ENCODE measurements around the gene DPP9.

Gene DPP9

DNA sequence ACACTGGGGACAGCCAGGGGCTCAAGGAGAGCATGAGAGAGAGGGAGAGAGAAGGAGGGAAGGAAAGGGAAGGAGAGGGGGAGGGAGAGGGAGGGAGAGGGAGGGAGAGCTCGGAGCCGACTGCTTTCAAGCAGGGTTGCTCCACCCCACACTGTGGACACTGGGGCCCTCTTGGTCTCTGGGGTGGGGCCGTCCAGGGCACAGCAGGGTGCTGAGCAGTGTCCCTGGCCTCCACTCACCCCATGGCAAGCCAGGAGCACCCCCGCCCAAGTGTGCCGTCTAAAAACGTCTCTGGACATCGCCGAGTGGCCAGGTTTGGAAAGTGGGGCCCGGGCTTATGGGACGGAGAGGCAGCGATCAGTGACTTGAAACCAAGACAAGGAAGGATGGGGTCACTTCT, 20.9 kb downstream of the DPP9 start:
- H3K27ac ChIP-seq, result no peak overlapping the region
- TF ChIP-seq, protein P1, sequence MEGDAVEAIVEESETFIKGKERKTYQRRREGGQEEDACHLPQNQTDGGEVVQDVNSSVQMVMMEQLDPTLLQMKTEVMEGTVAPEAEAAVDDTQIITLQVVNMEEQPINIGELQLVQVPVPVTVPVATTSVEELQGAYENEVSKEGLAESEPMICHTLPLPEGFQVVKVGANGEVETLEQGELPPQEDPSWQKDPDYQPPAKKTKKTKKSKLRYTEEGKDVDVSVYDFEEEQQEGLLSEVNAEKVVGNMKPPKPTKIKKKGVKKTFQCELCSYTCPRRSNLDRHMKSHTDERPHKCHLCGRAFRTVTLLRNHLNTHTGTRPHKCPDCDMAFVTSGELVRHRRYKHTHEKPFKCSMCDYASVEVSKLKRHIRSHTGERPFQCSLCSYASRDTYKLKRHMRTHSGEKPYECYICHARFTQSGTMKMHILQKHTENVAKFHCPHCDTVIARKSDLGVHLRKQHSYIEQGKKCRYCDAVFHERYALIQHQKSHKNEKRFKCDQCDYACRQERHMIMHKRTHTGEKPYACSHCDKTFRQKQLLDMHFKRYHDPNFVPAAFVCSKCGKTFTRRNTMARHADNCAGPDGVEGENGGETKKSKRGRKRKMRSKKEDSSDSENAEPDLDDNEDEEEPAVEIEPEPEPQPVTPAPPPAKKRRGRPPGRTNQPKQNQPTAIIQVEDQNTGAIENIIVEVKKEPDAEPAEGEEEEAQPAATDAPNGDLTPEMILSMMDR (IDR thresholded peaks at IDR 0.05), result no peak
- no peak for TF ChIP-seq ZFX (IDR thresholded peaks at IDR 0.05; ENCODE audit: borderline replicate concordance)

DNA sequence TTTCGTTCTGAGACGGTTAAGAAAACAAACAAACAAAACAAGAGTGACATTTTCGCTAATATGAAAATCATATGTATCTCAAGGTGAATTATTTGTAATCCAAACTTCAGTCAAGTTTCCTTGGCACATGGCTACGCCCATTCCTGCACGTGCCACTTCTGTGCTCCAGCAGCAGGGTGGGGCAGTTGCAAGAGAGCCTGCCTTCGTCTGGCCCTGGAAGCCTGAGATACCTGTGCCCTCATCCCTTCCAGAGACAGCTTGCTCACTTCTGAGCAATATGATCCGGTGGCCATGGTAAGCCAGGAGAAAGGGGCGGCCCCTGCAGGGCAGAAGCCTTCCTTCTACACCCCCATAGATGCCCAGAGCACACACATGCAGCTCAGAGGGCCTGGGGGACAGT, 22.1 kb downstream of the DPP9 start:
- H3K27ac ChIP-seq, result no peak overlapping the region
- TF ChIP-seq ZFX (IDR thresholded peaks at IDR 0.05; ENCODE audit: borderline replicate concordance), result no peak
- TF ChIP-seq, protein P1 (IDR thresholded peaks at IDR 0.05), result no peak

DNA sequence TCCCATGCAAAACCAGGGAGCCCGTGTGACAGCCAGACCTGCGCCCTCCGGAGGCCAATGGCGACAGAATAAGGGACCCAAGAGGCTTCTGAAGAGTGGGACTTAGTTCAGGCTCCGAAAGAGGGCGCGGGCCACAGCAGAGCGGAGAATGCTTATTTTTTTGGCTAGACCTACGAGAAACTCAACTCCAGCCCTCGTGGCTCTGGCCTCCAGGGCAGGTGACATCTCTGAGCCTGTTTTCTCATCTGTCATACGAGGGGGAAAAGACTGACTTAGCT, 23.0 kb downstream of the DPP9 start:
- no peak overlapping the region for H3K27ac ChIP-seq

DNA sequence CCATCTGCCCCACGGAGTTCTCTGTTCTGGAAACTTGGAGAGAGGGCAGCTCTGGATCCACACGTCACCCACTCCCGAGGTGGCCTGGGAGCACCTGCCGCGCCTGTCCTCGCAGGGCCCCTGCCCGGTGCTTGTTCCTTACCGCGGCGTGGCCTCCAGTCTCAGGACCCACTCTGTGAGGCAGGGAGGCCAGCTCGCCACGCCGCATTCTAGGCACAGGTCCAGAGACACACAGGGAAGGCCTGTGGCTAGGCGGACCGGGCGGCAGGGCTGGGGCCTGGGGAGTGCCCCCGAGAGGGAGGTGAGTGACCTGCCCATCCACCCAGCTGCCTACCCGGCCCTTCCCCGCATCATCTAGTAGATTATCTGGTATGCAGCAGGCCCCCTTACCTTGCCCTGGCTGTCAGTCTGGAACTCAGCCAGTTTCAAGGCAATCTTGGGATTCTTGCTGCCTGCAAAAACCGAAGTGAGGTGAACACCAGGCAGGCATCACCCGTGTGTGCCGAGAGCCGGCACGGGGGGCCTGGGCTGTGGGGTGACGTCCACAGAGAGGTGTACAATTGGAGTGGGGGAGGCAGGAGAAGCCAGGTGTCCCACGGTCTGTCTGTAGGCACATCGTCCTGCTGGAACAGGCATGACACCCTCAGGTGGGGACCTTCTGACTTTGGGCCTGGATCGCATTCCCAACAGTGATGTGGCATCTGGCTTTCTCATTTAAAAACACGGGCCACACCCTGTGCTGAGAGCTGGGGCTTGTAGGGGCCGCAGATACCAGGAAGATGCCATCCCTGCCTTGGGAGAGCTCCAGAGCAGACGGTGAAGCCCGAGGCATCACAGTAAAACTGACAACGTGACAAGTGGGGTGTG, 23.6 kb downstream of the DPP9 start:
- TF ChIP-seq, protein P1 (IDR thresholded peaks at IDR 0.05), result no peak
- no peak for TF ChIP-seq ZFX (IDR thresholded peaks at IDR 0.05; ENCODE audit: borderline replicate concordance)
- no peak overlapping the region for H3K27ac ChIP-seq

More for the DNA sequence above, 23.0 kb downstream of the DPP9 start:
- no peak for TF ChIP-seq ZFX (IDR thresholded peaks at IDR 0.05; ENCODE audit: borderline replicate concordance)
- TF ChIP-seq, protein P1 (IDR thresholded peaks at IDR 0.05), result no peak

DNA sequence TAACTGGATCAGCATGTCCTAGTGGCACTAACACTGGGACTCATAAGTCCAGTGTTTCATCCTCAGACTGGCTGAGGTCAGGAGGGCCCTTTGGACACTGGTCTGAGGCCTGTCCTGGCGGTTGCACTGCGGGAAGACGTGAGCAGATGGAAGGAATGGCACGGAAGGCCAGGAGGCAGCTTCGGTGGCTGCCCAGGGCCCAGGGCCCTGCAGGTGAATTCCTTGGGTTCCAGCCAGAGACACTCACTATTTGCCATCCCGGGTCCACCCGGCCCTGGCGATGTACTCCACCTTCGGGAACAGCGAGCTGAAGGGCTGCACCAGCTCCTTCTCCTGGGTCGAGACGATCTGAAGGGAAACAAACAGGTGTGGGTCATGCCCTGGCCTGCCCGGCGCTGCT, 26.3 kb downstream of the DPP9 start:
- no peak overlapping the region for H3K27ac ChIP-seq
- TF ChIP-seq, protein P1 (IDR thresholded peaks at IDR 0.05), result no peak
- TF ChIP-seq ZFX (IDR thresholded peaks at IDR 0.05; ENCODE audit: borderline replicate concordance), result no peak

DNA sequence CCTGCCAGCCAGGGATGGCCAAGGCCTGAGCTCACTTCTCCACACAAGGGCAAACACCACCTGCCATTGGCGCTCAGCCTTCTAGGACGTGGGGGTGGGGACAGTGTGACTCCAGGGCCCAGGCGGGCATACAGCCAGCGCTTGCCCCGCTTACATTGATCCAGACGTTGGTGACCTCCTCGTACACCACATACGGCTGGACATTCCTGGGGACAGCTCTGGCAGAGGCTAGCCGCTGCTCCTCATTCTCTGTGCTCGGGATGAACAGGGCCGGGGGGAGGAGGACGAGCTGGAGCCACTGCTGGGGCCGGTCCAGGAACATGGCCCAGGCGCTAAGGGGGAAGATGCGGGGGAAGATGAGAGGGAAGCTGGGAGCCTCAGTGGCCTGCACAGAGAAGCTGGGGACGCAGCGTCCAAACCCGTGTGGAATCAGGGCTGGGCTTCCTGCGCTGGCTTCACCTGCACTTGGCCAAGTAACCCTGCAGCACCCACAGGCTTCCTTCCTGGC, 28.4 kb downstream of the DPP9 start:
- H3K27ac ChIP-seq, result peak overlapping the region; percentile 86
- TF ChIP-seq, protein P1 (IDR thresholded peaks at IDR 0.05), result no peak
- TF ChIP-seq ZFX (IDR thresholded peaks at IDR 0.05; ENCODE audit: borderline replicate concordance), result no peak

DNA sequence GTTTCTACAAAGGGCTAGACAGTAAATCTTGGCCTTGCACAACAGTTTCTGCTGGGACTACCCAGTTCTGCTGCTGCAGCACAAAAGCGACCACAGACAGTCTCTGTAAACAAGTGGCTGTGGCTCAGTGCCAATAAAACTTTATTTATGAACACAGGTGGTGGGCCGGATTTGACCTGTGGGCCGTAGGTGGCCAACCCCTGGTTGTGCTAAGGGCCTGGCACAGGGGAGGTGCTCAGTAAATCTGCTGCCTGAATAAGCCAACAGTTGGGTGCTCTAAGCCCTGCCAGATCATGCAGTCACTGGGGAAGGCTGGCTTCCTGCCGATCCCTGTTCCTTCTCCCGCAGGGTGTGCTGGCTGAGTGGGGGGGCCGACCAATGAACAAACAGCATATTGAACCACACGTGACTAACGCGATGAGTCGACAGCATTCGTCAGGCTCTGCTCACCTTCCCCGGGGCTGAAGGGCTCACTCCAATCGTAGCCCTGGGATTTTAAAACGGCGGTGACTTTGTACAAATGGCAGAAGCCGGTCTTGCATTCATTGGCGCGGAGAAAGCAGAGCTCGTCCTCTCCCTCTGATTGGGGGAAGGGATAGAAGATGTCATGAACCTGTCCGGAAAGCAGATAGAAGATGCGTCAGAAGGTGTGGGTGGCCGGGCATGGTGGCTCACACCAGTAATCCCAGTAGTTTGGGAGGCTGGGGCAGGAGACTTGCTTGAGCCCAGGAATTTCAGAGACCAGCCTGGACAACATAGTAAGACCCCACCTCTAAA, 29.2 kb downstream of the DPP9 start:
- peak overlapping the region; percentile 86 for H3K27ac ChIP-seq
- no peak for TF ChIP-seq ZFX (IDR thresholded peaks at IDR 0.05; ENCODE audit: borderline replicate concordance)
- TF ChIP-seq, protein P1 (IDR thresholded peaks at IDR 0.05), result no peak
